Measurements from ENCODE around the gene KNOP1. TPM values are rescaled to one million over a fixed set of nuclear protein-coding genes. Genes with fewer than 3 reads are reported as not detected.

The KNOP1 gene
- total and polyA plus RNA-seq, 2 of the 4 experiments (the other 2 are of a cell fraction) = 7.0 to 8.4 TPM

GRCh38 chr16:19737306-19738038, 19.4 kb upstream of the KNOP1 start:
- dilution Hi-C loops (cut with HindIII; ENCODE audit: low sequenced_read_pairs, unreplicated experiment) = no loop called here
- POLR2A ChIA-PET (ENCODE audit: unreplicated experiment) = no interaction called here
- in situ Hi-C loops (cut with MboI; ENCODE audit: low sequenced_read_pairs) = no loop called here

More at GRCh38 chr16:19737306-19738038, 19.4 kb upstream of the KNOP1 start:
- H3K79me1 ChIP-seq (ENCODE audit: low read depth in 1 of 2, low read length in 2 of 2) = no peaks in the 10 kb centered on the region
- no TSS peak for BruUV-seq (replicated peaks)
- no peak overlapping the region for H2AK5ac ChIP-seq (ENCODE audit: low read depth, low read length)
- no peak overlapping the region for H3K14ac ChIP-seq (replicated peaks; ENCODE audit: low read depth, low read length)
- H3K9ac ChIP-seq (ENCODE audit: low read depth, low read length) = no peak overlapping the region
- H4K91ac ChIP-seq (ENCODE audit: insufficient read depth, low read depth, low read length) = no peak overlapping the region
- no peaks in the 10 kb centered on the region for H3K27me3 ChIP-seq (ENCODE audit: control insufficient read depth, insufficient read depth, low read length)
- H2BK15ac ChIP-seq (ENCODE audit: low read depth, low read length) = no peak overlapping the region
- no peak overlapping the region for H2AFZ ChIP-seq (replicated peaks; ENCODE audit: low read length, poor library complexity)
- no peak for DNase-seq
- H2BK120ac ChIP-seq (ENCODE audit: low read depth, low read length) = no peak overlapping the region
- TF ChIP-seq SMC3 (IDR thresholded peaks at IDR 0.05; ENCODE audit: low read depth, low read length) = no peak
- no peak for TF ChIP-seq FOS (IDR thresholded peaks at IDR 0.05; ENCODE audit: low read depth, low read length)
- TF ChIP-seq CEBPB (IDR thresholded peaks at IDR 0.05; ENCODE audit: low read depth, low read length) = no peak
- TF ChIP-seq RFX5 (IDR thresholded peaks at IDR 0.05; ENCODE audit: low read depth, low read length) = no peak
- no peak for TF ChIP-seq NFE2L2 (IDR thresholded peaks at IDR 0.05; ENCODE audit: low read depth, low read length)
- no peak for TF ChIP-seq ELK1 (IDR thresholded peaks at IDR 0.05; ENCODE audit: borderline replicate concordance, low read depth, low read length)
- no peak for TF ChIP-seq USF2 (IDR thresholded peaks at IDR 0.05; ENCODE audit: low read depth, low read length)
- no peak for TF ChIP-seq RCOR1 (IDR thresholded peaks at IDR 0.05; ENCODE audit: insufficient replicate concordance, low read length)
- no peak for TF ChIP-seq MXI1 (IDR thresholded peaks at IDR 0.05; ENCODE audit: borderline replicate concordance, low read depth, low read length)
- no peak for TF ChIP-seq MAFK (IDR thresholded peaks at IDR 0.05; ENCODE audit: low read depth, low read length)
- TF ChIP-seq MAZ (IDR thresholded peaks at IDR 0.05; ENCODE audit: borderline replicate concordance, low read depth, low read length) = no peak
- no peak for TF ChIP-seq RAD21 (IDR thresholded peaks at IDR 0.05; ENCODE audit: low read length)
- H4K20me1 ChIP-seq (ENCODE audit: insufficient read depth, low read length) = no peaks in the 10 kb centered on the region
- CTCF ChIA-PET = no interaction called here
- H4K8ac ChIP-seq (ENCODE audit: low read depth in 2 of 2, low read length in 2 of 2) = no peak overlapping the region
- H3K56ac ChIP-seq (ENCODE audit: extremely low read depth, insufficient read depth, low read length) = no peak overlapping the region
- H3K4me2 ChIP-seq (ENCODE audit: low read depth, low read length) = no peak overlapping the region
- no peak overlapping the region for H3K4me3 ChIP-seq (ENCODE audit: insufficient read depth, low read depth, low read length)
- H4K5ac ChIP-seq (ENCODE audit: low read depth, low read length) = no peak overlapping the region
- H3K27ac ChIP-seq (ENCODE audit: insufficient read depth, low read length) = no peak overlapping the region
- intact Hi-C loops (cut with micrococcal nuclease) = no loop called here
- H3K9me1 ChIP-seq (ENCODE audit: insufficient read depth, low read length) = peaks cover 7% of the 10 kb centered on the region; the same call in 1 of the 2 replicates
- H2AK9ac ChIP-seq (replicated peaks; ENCODE audit: low read depth, low read length, poor library complexity) = no peak overlapping the region
- H3K4me1 ChIP-seq (ENCODE audit: control insufficient read depth, insufficient read depth, low read length) = peaks cover 2% of the 10 kb centered on the region; the same call in 1 of the 2 replicates
- 83% methylated on average over 4 of the region's 12 CpGs; no CpG with 5 or more reads in 1 of the 2 experiments for WGBS, 2 experiments (ENCODE audit: extremely low coverage in 2 of 2, insufficient read length in 1 of 2)
- no peaks in the 10 kb centered on the region for H3K36me3 ChIP-seq (ENCODE audit: control insufficient read depth, insufficient read depth, low read length)
- no peak overlapping the region for H2BK5ac ChIP-seq (ENCODE audit: low read depth, low read length, poor library complexity, severe bottlenecking)
- H3K4ac ChIP-seq (ENCODE audit: low read depth, low read length) = no peak overlapping the region
- no peak overlapping the region for H3K18ac ChIP-seq (ENCODE audit: low read depth, low read length)
- no peaks in the 10 kb centered on the region for H3K9me3 ChIP-seq (ENCODE audit: control insufficient read depth, insufficient read depth, low read length)
- no peak for ATAC-seq (ENCODE audit: low read depth)
- no peak overlapping the region for H3K23ac ChIP-seq (ENCODE audit: low read depth, low read length)
- H2BK20ac ChIP-seq (ENCODE audit: low read depth, low read length) = no peak overlapping the region
